ENCODE data around the gene IL9. TPM values are rescaled to one million over a fixed set of nuclear protein-coding genes. Genes with fewer than 3 reads are reported as not detected.

The IL9 gene
- total and polyA plus RNA-seq, 2 of the 4 experiments (the other 2 are of a cell fraction): not detected

- no peaks in the 10 kb centered on the region for H3K36me3 ChIP-seq (ENCODE audit: control insufficient read depth, insufficient read depth, low read length)
- no peak overlapping the region for H2BK5ac ChIP-seq (ENCODE audit: low read depth, low read length, poor library complexity, severe bottlenecking)
- intact Hi-C loops (cut with micrococcal nuclease) (loop anchor here (10.0 kb wide), 1 partner anchor 545 kb away; no protein-coding TSS in a partner anchor), in situ Hi-C loops (cut with MboI; ENCODE audit: low sequenced_read_pairs) (no loop called here), dilution Hi-C loops (cut with HindIII; ENCODE audit: low sequenced_read_pairs, unreplicated experiment) (no loop called here)
- no peaks in the 10 kb centered on the region for H3K9me1 ChIP-seq (ENCODE audit: insufficient read depth, low read length)
- POLR2A ChIA-PET (ENCODE audit: unreplicated experiment): no interaction called here
- no peak overlapping the region for H3K27ac ChIP-seq (ENCODE audit: insufficient read depth, low read length)
- ATAC-seq (ENCODE audit: low read depth) (no peak), DNase-seq (no peak)
- H3K18ac ChIP-seq (ENCODE audit: low read depth, low read length): no peak overlapping the region
- H2AK5ac ChIP-seq (ENCODE audit: low read depth, low read length): no peak overlapping the region
- no peak overlapping the region for H4K91ac ChIP-seq (ENCODE audit: insufficient read depth, low read depth, low read length)
- WGBS, 2 experiments (ENCODE audit: extremely low coverage in 2 of 2, insufficient read length in 1 of 2): 76% methylated on average over 3 of the region's 3 CpGs; no CpG with 5 or more reads in 1 of the 2 experiments
- no peaks in the 10 kb centered on the region for H3K79me1 ChIP-seq (ENCODE audit: low read depth in 1 of 2, low read length in 2 of 2)
- no peak overlapping the region for H3K4me2 ChIP-seq (ENCODE audit: low read depth, low read length)
- H4K5ac ChIP-seq (ENCODE audit: low read depth, low read length): no peak overlapping the region
- H3K4me1 ChIP-seq (ENCODE audit: control insufficient read depth, insufficient read depth, low read length): no peaks in the 10 kb centered on the region
- peaks cover 25% of the 10 kb centered on the region for H3K27me3 ChIP-seq (ENCODE audit: control insufficient read depth, insufficient read depth, low read length)
- H3K9me3 ChIP-seq (ENCODE audit: control insufficient read depth, insufficient read depth, low read length): no peaks in the 10 kb centered on the region
- no peaks in the 10 kb centered on the region for H4K20me1 ChIP-seq (ENCODE audit: insufficient read depth, low read length)
- no peak overlapping the region for H4K8ac ChIP-seq (ENCODE audit: low read depth in 2 of 2, low read length in 2 of 2)
- H2BK15ac ChIP-seq (ENCODE audit: low read depth, low read length): no peak overlapping the region
- no peak overlapping the region for H3K4me3 ChIP-seq (ENCODE audit: insufficient read depth, low read depth, low read length)
- no peak overlapping the region for H3K4ac ChIP-seq (ENCODE audit: low read depth, low read length)
- BruUV-seq (replicated peaks): no TSS peak
- H3K56ac ChIP-seq (ENCODE audit: extremely low read depth, insufficient read depth, low read length): no peak overlapping the region
- no peak overlapping the region for H3K23ac ChIP-seq (ENCODE audit: low read depth, low read length)
- H2BK20ac ChIP-seq (ENCODE audit: low read depth, low read length): no peak overlapping the region
- no peak overlapping the region for H2BK120ac ChIP-seq (ENCODE audit: low read depth, low read length)
- H2AK9ac ChIP-seq (replicated peaks; ENCODE audit: low read depth, low read length, poor library complexity): peak overlapping the region; percentile 45
- TF ChIP-seq CTCF (conservative IDR thresholded peaks at IDR 0.05; ENCODE audit: low read depth, low read length) (peak; percentile 22; the same call in 1 of the 2 replicates), MXI1 (IDR thresholded peaks at IDR 0.05; ENCODE audit: borderline replicate concordance, low read depth, low read length) (no peak), CHD1 (IDR thresholded peaks at IDR 0.05; ENCODE audit: low read depth, low read length) (no peak), RAD21 (IDR thresholded peaks at IDR 0.05; ENCODE audit: low read length) (peak; percentile 35; the same call in 1 of the 2 replicates)
- no peak overlapping the region for H3K9ac ChIP-seq (ENCODE audit: low read depth, low read length)
- H2AFZ ChIP-seq (replicated peaks; ENCODE audit: low read length, poor library complexity): no peak overlapping the region
- no peak overlapping the region for H3K14ac ChIP-seq (replicated peaks; ENCODE audit: low read depth, low read length)
- CTCF ChIA-PET: interaction anchor here (1.3 kb wide), 1 partner anchor 221 kb away, joined by 3 read pairs; no protein-coding TSS in a partner anchor
Measured at GRCh38 chr5:135880278-135880677, 15.4 kb downstream of the IL9 start.

Data from IMR-90 (cell line).